Measurements from ENCODE around the gene ALKBH4. TPM values are rescaled to one million over a fixed set of nuclear protein-coding genes. Genes with fewer than 3 reads are reported as not detected.

Gene ALKBH4
- total and polyA plus RNA-seq, 2 of the 8 experiments (the other 6 are each of a cell fraction or from before 2014, with no cell fraction given) = 10.2 to 16.6 TPM

DNA sequence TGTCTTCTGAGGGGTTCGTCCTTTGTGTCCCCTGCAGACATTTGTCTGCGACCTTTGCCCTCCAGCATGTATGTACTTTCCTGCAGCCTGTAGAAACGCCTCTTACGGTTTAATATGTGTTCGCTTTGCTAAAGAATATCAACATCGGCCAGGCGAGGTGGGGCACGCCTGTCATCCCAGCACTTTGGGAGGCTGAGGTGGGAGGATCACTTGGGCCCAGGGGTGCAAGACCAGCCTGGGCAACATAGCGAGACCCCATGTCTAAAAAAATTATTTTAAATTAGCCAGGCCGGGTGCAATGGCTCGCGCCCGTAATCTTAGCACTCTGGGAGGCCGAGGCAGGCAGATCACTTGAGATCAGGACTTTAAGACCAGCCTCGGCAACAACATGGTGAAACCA, 15.5 kb downstream of the ALKBH4 start (continued):
- no peak for TF ChIP-seq PHF8 (conservative IDR thresholded peaks at IDR 0.05; ENCODE audit: low read depth, low read length)
